B cell (primary cell): Measurements from ENCODE around the gene EIF3L.

ENCODE experiments used
- EZH2 ChIP-seq: IDR thresholded peaks from 2 replicates; pipeline ENCODE4 v1.6.1; 2012; ENCODE audit warnings: borderline replicate concordance, low read depth, mild to moderate bottlenecking, moderate library complexity, low read length; ENCODE audit not compliant: insufficient read depth, poor library complexity, severe bottlenecking
- TF ChIP-seq, protein P1 (sequence below): fragments of 200-600 bp; IDR thresholded peaks from one replicate; pipeline ENCODE4 v1.8.0; 2022; ENCODE audit warnings: antibody characterized with exemption, mild to moderate bottlenecking

DNA sequence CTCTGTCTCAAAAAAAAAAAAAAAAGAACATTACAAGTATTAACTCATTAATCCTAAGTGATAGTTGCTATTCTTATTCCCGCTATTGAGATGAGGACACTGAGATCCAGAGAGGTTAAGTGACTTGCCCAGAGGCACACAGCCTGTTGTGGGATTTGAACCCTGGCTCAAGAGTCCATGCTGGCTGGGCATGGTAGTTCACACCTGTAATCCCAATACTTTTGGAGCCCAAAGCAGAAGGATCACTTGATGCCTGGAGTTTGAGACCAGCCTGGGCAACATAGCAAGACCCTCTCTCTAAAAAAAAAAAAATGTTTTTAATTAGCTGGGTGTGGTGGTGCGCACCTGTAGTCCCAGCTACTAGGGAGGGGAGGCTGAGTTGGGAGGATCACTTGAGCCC, 37.4 kb upstream of the EIF3L start:
- TF ChIP-seq, protein P1, sequence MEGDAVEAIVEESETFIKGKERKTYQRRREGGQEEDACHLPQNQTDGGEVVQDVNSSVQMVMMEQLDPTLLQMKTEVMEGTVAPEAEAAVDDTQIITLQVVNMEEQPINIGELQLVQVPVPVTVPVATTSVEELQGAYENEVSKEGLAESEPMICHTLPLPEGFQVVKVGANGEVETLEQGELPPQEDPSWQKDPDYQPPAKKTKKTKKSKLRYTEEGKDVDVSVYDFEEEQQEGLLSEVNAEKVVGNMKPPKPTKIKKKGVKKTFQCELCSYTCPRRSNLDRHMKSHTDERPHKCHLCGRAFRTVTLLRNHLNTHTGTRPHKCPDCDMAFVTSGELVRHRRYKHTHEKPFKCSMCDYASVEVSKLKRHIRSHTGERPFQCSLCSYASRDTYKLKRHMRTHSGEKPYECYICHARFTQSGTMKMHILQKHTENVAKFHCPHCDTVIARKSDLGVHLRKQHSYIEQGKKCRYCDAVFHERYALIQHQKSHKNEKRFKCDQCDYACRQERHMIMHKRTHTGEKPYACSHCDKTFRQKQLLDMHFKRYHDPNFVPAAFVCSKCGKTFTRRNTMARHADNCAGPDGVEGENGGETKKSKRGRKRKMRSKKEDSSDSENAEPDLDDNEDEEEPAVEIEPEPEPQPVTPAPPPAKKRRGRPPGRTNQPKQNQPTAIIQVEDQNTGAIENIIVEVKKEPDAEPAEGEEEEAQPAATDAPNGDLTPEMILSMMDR, result no peak
- TF ChIP-seq EZH2, result no peak
